Measurements from ENCODE around the gene NME9.

GRCh38 chr3:138369151-138369900 is 39.7 kb upstream of the NME9 start:
- no peak for TF ChIP-seq CTCF (IDR thresholded peaks at IDR 0.05)
- no peak for TF ChIP-seq EP300 (IDR thresholded peaks at IDR 0.05)

All from stomach (tissue), 4 donors.